CD4-positive, alpha-beta T cell treated with Interleukin-4 for 1 hour (primary cell): ENCODE results near the gene SCN8A.
"Not testable (repeated sequence)": the region's sequence is repeated elsewhere in the genome, so short reads cannot be mapped to it uniquely, and the experiment has no call there.

ENCODE experiments used
- DNase-seq, 2 donors: peaks; one replicate each; pipeline ENCODE4 v3.0.0-alpha.2; 2020 to 2022

The SCN8A gene

GRCh38 chr12:51818566-51819300 is 227.7 kb downstream of the SCN8A start:
- no peak for DNase-seq

- DNase-seq, result no peak
These were observed 228.9 kb downstream of the SCN8A start for GRCh38 chr12:51819736-51820525.

DNA sequence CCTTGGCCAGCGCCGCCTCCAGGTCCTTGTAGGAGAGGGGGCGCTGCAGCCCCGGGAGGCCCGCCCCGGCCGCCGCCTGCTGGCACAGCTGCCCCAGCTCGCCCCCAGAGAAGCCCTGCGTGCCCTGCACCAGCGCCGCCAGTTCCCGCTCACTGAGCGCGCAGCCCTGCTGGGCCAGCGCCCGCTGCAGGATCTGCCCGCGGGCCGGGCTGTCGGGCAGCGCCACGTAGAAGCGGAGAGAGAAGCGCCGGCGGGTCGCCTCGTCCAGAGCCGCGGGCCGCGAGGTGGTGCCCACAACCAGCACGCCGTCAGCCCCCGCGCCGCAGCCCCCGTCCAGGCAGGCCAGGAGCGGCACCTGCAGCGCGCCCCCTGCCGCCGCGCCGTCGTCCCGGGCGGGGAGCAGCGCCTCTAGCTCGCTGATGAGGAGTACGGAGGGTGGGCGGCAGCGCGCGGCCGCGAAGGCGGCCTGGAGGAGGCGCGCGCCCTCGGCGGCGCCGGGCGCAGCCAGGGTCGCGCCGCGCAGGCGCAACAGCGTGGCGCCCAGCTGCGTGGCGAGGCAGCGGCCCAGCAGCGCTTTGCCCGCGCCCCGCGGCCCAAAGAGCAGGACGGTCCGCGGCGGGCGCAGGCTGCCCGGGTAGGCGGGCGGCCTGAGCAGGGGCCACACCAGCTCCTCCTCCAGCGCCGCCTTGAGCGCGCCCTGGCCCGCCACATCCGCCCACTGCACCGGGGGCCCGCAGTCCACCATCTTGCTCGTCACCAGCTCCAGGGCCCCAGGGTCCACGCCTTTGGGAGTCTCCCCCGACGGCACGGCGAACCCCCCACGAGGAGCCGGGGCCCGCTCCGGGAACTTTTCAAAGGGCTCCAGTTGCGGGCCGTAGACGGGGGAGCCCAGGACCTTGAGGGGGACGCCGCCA is 229.8 kb downstream of the SCN8A start:
- DNase-seq, result peak; percentile 80 to 81

GRCh38 chr12:51821440-51822260 is 230.6 kb downstream of the SCN8A start:
- DNase-seq, result no peak

- DNase-seq, result no peak
These were observed 231.2 kb downstream of the SCN8A start for GRCh38 chr12:51822261-51822616.

GRCh38 chr12:51822956-51823355 is 231.9 kb downstream of the SCN8A start:
- no peak for DNase-seq

- peak; percentile 41 to 53 for DNase-seq
These were observed 233.0 kb downstream of the SCN8A start for GRCh38 chr12:51823875-51824565.

GRCh38 chr12:51825216-51825615 is 234.2 kb downstream of the SCN8A start:
- no peak for DNase-seq

GRCh38 chr12:51826881-51827280 is 235.8 kb downstream of the SCN8A start:
- DNase-seq, result no peak

GRCh38 chr12:51827925-51828818 is 237.1 kb downstream of the SCN8A start:
- DNase-seq, result no peak

DNA sequence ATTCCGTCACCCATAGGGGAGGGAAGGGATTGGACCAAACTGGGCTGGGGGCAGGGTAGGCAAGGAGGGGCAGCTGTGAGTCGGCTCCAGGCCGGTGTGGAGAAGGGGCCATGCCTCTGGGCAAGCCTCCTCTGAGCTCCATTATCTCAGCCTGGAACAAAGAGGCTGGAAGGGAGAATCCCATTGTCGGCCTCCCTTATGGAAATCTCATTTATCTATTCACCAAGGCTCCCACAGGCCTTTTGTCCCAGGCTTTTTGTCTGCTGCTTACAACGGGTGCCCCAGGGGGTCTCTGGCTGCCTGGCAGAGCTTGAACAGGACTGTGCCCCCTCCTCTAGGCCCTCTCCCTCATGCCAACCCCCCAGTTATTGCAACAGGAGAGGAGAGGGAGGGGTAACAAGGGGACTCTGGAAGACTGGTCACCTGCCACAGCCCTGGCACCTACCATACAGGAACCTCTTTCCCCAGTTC is 238.0 kb downstream of the SCN8A start:
- DNase-seq, result no peak

DNA sequence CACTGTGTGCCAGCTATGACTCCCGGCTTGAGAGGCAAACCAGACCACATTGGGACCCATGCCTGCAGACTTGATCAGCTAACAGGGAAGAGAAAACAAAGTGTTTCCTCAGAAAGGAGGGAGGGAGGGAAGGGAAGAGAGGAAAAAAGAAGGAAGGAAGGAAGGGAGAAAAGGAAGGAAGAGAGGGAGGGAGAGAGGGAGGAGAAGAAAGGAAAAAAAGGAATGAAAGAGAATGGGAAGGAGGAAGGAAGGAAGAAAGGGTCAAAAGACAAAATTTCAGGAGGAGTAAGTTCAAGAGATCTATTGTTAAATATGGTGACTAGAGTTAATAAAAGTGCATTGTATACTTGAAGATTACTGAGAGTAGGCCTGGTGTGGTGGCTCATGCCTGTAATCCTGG is 238.6 kb downstream of the SCN8A start:
- DNase-seq, result no peak

- DNase-seq, result not testable (repeated sequence)
These were observed 240.8 kb downstream of the SCN8A start for GRCh38 chr12:51831817-51832216.

DNA sequence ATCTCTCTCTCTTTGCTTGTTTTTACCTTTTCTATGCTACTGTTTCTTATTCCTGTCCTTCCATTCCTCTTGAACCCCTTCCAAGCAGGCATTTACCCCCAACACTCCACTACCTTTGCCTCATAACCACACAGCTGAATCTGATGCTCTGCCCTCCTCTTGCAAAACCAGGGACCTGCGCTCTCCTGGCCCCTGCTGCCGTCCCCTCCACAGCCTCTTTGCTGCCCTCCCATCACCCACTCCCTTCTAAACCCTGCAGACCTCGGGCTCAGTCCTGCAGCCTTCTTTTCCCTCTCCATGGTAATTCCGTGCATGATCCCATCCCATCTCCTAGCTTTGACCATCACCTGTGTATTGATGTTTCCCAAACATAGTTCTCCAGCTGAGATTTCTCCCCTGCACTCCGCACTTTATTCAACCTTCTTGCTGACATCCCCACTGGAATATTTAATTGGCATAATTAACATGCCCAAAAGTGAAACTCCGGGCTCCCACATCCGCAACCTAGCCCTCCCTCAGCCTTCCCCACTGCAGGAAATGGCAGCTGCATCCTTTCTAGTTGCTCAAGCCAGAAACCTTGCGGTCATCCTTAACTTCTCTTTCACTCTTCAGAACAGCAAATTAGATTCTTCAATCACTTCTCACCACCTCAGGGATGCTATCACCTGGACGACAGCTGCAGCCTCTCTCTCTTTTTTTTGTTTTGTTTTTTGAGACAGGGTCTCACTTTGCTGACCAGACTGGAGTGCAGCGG is 241.5 kb downstream of the SCN8A start:
- no peak for DNase-seq

- DNase-seq, result no peak
These were observed 242.6 kb downstream of the SCN8A start for GRCh38 chr12:51833448-51834227.

DNA sequence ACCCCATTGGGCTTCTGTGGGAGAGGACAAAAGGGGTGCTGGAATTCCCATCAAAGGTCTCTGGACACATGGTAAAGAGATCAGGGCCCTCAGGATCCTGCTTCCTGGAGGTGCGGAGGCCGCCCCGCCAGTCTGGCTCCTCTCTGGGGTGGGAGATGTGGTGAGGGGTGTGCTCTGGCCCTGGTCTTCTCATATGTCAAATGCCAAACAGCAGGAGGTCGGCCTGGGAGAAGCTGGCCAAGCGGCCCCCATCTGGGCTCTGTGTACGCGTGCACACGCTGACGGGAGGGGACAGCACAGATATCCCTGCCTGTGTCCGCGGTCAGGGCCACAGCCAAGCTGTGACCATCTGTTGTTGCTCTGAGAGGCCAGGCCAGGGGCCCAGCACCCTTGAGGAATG is 243.4 kb downstream of the SCN8A start:
- no peak for DNase-seq

GRCh38 chr12:51836041-51836826 is 245.2 kb downstream of the SCN8A start:
- no peak for DNase-seq

DNA sequence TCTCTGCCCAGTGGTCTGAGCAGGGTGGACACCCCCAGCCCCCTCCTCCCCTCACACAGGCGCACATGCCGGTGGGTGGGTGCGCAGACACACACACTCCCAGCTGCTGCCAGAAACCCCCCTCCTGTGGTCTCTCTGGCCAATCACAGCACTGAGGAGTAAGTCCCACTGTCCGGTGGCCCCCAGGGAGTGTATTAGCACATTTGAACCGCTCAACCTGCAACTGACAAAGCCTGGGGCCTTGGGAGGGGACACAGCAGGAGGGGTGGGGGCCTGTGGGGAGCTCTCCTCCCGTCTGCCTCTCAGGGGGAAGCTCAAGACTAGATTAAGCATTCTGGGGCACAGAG is 245.8 kb downstream of the SCN8A start:
- no peak for DNase-seq
